Stimulated activated CD4-positive, alpha-beta T cell treated with anti-CD3 and anti-CD28 coated beads, Interleukin-12 subunit alpha, Interleukin-12 subunit beta, amount 100 ng/mL, for 48 hours (primary cell): ENCODE results near the gene KDM4B.

Experiments
- DNase-seq, 3 donors: peaks; one replicate each; pipeline ENCODE4 v3.0.0-alpha.2; 2020; ENCODE audit warnings: low read depth in 2 of 3, low spot score in 1 of 3

The KDM4B gene

GRCh38 chr19:5048727-5049553 lies 80.0 kb downstream of the KDM4B start:
- no peak for DNase-seq

GRCh38 chr19:5049561-5049960 lies 80.6 kb downstream of the KDM4B start:
- no peak for DNase-seq

- no peak for DNase-seq
These were observed 81.2 kb downstream of the KDM4B start for GRCh38 chr19:5050067-5050656.

- DNase-seq = no peak
These were observed 82.0 kb downstream of the KDM4B start for GRCh38 chr19:5050905-5051304.

- DNase-seq = no peak
These were observed 82.7 kb downstream of the KDM4B start for GRCh38 chr19:5051619-5052018.

GRCh38 chr19:5052515-5052914 lies 83.6 kb downstream of the KDM4B start:
- DNase-seq = no peak

GRCh38 chr19:5052945-5053485 lies 84.1 kb downstream of the KDM4B start:
- DNase-seq = no peak

GRCh38 chr19:5053661-5054060 lies 84.7 kb downstream of the KDM4B start:
- no peak for DNase-seq

GRCh38 chr19:5054551-5055456 lies 85.9 kb downstream of the KDM4B start:
- no peak for DNase-seq

- DNase-seq = no peak
These were observed 86.5 kb downstream of the KDM4B start for GRCh38 chr19:5055457-5055776.

- no peak for DNase-seq
These were observed 88.9 kb downstream of the KDM4B start for GRCh38 chr19:5057860-5058259.

GRCh38 chr19:5058521-5059212 lies 89.8 kb downstream of the KDM4B start:
- no peak for DNase-seq

GRCh38 chr19:5059213-5059574 lies 90.3 kb downstream of the KDM4B start:
- no peak for DNase-seq

- no peak for DNase-seq
These were observed 90.9 kb downstream of the KDM4B start for GRCh38 chr19:5059793-5060192.

GRCh38 chr19:5062195-5062594 lies 93.3 kb downstream of the KDM4B start:
- no peak for DNase-seq

- DNase-seq = no peak
These were observed 93.9 kb downstream of the KDM4B start for GRCh38 chr19:5062799-5063198.

GRCh38 chr19:5063873-5064645 lies 95.1 kb downstream of the KDM4B start:
- DNase-seq = no peak

GRCh38 chr19:5064896-5065295 lies 96.0 kb downstream of the KDM4B start:
- DNase-seq = no peak

- DNase-seq = no peak
These were observed 96.8 kb downstream of the KDM4B start for GRCh38 chr19:5065663-5066093.

- DNase-seq = no peak
These were observed 97.9 kb downstream of the KDM4B start for GRCh38 chr19:5066768-5067167.
